DMS153 treated with DMSO at 0.1 percent for 48 hours (cell line): ENCODE measurements around the gene ITSN1.
"Not testable (repeated sequence)": the region's sequence is repeated elsewhere in the genome, so short reads cannot be mapped to it uniquely, and the experiment has no call there.

Experiments used
- DNase-seq: peaks from one replicate; lab custom pipeline; 2025; ENCODE audit not compliant: unreplicated experiment; lab: John Stamatoyannopoulos, UW

The ITSN1 gene

DNA sequence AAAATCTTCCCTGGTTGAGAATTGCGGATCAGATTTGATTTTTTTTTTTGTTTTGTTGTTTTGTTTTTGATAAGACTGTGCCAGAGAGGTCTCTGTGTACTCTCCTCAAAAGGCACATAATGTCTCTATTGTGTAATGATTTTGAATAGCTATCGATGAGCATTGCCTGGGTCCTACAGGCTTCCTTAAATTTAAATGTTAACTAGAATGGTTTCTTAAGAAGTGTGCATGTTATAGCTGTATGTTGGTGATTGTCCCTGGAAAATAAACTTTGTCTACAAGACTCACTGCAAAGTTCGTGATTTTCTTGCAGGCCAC is 121.2 kb downstream of the ITSN1 start:
- DNase-seq = no peak

DNA sequence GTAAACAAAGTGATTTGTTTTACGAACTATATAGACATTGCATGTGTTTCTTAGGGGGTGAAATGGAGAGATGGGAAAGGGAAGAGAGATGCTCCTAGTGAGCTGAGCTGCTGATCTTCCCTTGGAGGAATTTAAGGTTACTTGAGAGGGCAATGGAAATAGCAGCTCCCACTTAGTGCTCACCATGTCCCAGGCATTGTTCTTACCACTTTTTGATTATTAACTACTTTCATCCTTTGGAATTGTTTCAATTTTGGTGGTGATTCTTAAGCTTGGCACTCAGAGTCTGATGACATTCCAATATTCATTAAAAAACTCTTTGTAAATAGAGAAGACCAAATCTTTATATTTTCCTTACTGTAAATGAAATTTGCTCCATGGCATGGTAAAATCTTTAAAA is 124.9 kb downstream of the ITSN1 start:
- DNase-seq = no peak

DNA sequence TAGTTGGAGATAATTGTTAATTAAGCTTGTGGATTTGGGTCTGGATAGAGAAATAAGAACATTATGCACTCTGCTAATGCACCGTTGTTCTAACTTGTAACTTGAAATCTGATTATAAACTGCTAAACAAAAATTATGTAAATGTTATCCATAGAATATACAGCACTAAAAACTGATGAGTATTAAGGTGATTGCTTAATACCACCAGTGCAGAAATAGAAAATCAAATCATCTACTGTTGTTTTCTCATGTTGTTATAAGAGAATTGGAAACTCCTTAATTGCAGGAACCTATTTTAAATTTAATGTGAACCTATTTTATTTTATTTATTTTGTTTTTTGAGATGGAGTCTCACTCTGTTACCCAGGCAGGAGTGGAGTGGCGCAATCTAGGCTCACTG is 125.7 kb downstream of the ITSN1 start:
- no peak for DNase-seq

DNA sequence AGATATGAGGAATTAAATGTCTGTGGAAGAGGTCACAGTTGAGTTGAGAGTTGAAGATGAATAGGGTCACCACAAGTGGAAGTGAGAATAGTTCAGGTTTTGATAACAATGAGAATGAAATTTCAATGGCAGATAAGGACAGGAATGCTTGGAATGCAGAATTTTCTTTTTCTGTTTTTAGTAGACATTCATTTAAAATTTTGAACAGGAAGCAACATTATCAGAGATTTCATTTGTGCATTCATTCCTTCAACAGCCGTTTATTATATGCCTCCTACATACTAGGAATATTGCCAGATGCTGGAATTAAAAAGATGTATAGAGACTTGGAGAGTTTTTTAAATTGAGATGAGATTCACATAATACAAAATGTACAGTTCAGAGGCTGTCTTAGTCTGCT is 126.8 kb downstream of the ITSN1 start:
- no peak for DNase-seq

DNA sequence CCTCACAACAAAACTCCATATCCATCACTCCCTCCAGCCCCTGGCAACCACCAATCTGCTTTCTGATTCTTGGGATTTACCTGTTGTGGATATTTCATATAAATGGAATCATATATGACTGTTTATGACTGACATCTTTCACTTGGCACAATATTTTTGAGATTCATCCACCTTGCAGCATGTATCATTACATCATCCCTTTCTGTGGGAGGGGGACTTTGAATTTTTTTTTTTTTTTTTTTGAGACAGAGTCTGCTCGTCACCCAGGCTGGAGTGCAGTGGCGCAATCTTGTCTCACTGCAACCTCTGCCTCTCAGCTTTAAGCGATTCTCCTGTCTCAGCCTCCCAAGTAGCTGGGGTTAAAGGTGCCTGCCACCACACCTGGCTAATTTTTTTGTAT is 128.2 kb downstream of the ITSN1 start:
- no peak for DNase-seq

DNA sequence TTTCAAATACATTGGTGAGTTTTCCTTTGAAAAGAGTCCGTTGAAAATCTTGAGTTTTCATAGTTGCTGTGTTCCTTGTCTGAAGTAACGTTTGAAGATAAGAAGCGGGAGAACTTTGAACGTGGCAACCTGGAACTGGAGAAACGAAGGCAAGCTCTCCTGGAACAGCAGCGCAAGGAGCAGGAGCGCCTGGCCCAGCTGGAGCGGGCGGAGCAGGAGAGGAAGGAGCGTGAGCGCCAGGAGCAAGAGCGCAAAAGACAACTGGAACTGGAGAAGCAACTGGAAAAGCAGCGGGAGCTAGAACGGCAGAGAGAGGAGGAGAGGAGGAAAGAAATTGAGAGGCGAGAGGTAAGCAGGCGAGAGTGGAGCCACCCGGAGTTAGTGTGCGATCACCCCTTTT is 129.7 kb downstream of the ITSN1 start:
- DNase-seq = no peak

DNA sequence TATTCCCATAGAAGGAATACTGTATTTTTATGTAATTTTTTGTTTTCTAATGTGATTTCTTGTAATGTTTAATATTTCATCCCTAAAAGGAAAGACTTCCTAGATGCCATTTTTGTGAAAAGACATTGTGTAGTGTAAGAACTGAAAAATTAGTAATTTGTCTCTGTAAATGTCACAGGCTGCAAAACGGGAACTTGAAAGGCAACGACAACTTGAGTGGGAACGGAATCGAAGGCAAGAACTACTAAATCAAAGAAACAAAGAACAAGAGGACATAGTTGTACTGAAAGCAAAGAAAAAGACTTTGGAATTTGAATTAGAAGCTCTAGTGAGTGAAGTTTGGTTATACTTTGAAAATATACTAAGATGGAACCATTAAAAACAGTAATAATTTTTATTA is 132.2 kb downstream of the ITSN1 start:
- no peak for DNase-seq

DNA sequence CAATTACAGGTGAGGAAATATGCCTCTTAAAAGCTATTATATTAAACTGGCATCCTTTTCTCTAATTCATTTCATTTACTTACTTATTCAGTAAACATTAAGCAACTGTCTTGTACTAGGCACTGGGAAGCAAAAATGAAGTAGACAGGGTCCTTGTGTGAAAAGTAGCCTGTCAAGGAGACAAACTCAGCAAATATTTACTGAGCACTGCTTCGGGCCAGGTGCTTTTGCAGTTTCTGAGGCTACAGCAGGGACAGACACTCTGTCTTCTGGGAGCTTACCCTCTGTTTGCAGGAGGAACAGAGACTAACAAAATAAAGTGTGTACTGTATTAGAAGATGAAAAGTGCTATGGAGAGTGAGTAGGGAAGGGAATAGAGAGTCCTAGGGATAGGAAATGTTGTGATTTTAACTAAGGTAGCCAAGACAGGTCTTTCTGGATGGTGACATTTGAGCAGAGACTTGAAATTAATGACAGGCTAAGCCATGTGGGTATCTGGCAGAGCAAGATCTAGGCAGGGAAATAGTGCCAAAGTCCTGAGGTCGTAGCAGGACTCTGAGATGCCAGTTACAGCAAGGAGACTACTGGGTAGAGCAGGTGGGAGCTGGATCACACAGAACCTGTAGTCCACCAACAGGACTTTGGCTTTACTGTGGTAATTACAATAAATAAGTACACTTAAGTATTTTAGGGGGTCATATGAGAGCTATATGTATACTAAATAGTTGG is 133.0 kb downstream of the ITSN1 start:
- no peak for DNase-seq

DNA sequence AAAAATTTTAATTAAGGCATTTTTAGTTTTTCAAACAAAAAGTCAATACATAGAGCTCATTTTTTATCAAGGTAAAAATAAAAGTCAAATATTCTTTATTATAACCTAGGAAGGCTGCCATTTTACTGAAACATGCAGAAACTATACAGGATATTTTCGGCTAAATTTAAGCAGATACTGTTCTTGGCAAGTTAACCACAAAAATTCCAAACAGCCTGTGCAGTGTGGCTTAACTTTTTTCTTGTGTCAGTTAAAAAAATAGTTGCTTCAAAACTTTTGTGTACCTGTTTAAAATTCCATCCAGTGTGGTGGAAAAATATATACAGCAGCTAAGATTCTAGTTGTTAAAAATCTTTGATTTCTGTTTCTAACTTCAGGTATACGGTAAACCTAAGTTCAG is 138.3 kb downstream of the ITSN1 start:
- DNase-seq = no peak

DNA sequence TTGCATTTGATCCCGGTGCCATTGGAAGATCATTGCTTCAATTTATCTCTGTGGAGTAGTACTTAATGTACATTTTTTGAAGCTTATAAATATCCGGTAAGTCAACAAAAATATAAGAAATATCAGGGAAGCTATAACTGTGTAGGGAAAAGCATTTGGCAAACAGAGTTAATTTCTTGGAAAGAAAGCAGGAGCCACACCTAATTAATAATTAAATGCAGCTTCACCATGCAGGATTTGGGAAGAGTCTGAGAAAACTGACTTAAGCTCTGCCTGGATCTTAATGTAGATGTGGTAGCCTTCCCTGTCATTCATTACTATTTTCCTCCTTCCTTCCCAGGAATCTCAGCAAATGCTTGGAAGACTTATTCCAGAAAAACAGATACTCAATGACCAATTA is 138.8 kb downstream of the ITSN1 start:
- no peak for DNase-seq

DNA sequence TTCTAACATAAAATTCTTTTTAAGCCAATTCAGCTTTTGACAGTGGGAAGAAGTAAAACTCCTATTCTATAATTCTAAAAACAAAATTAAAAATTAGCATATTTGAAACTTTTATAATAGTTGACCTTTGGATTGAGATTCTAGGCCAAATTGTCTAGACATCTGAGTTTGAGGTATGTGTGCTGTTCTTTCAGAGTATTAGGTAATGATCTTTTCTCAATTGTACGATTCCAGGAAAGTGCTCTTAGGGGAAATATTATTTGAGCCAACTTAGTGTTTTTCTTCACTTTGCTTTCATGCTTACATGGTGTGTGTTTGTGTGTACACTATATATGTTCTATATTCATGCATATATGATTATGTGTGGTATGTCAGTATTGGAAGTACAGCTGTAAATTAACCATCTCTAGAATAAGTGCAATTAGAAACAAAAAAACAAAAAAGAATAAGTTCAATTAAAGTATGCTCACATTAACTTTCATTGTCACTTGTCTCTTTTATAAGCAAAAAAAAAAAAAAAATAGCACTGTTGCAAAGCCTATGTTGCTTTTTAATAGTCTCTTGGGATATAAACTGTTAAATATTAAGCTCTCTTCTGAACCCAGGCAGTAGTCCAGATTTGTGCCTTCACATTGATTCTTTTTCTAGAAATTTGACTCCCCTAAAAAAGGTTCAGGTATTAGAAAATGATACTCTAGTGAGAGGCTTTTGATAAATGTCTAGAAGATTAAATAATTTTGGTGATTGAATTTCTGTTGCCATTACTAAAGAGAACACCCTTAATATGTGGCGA is 141.1 kb downstream of the ITSN1 start:
- no peak for DNase-seq

DNA sequence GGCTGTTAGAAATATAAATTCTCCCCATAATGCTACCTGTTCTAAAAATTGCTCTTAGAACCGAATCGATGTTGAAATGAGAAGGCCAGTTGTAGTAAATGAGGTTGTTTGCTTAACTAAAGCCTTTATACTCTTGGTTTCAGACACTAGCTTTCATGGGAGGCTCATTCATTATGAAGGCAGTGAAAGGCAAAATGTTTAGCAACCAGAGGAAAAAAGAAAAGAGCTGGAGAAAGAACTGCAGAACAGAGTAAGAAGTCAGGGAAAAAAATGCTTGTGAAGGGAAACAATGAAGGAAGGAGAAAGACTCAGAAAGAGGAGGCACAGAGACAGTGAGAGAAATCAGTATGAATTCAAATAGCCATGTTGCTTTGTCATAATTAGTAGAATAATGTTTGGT is 145.1 kb downstream of the ITSN1 start:
- DNase-seq = no peak

DNA sequence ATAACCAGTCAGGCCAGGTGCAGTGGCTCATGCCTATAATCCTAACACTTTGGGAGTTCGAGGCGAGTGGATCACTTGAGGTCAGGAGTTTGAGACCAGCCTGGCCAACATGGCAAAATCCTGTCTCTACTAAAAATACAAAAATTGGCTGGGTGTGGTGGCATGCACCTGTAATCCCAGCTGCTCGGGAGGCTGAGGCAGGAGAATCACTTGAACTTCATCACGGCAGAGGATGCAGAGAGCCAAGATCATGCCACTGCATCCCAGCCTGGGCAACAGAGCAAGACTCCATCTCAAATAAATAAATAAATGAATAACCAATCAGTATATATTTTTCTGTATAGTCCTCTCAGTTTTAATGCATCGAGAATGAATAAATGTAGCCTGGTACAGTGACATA is 146.1 kb downstream of the ITSN1 start:
- DNase-seq = not testable (repeated sequence)

DNA sequence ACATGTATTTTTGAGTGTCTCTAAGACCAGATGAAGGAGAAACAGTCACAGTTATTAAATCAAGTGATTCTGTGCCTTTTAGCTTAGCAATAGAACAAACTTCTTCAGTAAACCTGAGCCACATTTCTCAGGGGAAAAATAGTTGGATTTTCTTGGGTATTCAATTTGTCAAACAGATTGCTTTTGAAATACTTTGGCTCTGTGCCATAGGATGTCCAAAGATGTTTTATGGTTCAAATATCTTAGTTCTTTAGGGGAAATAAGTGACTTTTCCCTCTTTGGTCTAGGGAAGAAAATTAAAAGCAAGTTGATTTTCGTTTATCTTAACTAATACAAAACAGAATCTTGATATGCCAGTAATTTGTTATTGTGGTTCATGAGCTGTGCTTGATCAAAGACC is 147.4 kb downstream of the ITSN1 start:
- no peak for DNase-seq

DNA sequence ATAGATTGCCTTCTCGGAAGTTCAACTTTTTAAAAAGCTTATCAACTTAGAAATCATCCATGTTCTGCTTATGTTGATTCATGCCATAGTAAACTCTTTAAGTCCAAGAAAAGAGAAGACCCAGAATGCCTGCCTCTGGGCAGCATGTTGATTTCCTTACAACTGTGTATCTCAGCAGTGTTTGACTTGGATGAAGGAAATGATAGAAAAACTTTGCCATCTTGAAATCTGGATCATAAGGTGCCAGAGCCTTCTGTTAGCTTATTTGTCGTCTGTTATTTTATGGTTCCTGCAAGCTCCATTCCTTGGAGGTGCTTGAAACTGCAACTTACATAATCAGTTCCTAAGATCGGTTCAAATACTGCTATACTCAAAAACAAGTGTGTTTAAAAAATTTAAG is 148.8 kb downstream of the ITSN1 start:
- DNase-seq = no peak

DNA sequence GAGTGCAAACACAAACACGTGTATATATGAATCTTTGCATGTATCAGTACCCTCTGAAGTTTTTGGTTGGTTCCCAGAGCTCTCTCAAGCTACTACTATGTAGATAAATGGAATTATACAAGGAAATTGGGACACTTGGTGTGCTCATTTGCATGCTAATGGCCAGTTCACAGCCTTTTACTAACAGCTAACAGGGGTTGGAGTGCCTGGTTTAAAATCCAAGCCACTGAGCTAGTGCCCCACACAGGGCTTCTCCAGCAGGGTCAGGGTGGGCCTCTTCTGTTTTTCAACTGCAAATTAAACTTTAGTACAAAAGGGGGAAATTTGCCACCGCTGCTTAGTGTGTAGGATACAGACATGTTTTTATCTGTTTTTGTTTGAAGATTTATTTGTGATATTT is 152.3 kb downstream of the ITSN1 start:
- DNase-seq = no peak

DNA sequence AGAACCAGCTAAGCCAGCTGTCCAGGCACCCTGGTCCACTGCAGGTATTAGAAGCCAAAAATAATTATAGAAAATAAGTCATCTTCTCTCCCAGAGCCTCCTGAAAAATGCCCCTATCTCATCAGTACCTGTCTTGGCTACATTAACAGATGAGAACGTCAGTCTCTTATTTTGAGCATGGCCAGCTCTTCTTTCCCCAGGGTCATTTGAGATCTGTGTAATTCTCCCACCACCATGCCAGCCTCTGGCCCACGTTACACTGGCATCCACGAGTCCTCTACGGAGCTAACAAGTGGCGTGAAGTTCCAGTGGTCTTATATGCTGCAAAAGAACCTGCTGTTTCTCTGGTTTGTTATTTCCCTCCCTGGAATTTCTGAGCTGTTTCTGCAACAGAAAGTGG is 155.3 kb downstream of the ITSN1 start:
- DNase-seq = no peak

DNA sequence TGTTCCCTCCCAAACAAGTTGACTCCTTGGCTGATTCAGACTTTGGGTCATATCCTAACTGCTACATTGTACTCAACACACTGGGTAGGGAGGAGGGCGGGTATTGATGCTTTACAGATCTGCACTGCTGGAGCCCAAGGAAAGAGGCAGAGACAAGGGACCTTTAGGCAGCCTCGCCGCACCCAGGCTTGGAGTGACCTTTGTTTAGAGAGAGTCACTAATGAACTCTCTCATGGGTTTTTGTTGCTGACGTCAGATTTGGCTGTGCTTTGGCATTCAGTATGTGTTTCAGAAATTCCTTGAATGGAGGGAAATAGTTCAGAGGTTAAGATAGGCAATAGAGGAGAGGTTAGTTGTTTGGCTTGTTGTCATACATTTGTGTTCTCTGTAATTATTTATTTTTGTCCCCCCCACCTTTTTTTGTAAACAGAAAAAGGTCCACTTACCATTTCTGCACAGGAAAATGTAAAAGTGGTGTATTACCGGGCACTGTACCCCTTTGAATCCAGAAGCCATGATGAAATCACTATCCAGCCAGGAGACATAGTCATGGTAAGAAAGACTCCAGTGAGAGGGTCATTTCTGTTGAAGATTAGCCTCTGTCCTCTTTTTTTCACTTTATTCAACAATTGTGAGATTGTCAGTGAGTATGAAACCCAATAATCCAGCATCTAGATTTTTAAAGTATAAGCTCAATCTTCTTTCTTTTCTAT is 157.2 kb downstream of the ITSN1 start:
- DNase-seq = no peak

DNA sequence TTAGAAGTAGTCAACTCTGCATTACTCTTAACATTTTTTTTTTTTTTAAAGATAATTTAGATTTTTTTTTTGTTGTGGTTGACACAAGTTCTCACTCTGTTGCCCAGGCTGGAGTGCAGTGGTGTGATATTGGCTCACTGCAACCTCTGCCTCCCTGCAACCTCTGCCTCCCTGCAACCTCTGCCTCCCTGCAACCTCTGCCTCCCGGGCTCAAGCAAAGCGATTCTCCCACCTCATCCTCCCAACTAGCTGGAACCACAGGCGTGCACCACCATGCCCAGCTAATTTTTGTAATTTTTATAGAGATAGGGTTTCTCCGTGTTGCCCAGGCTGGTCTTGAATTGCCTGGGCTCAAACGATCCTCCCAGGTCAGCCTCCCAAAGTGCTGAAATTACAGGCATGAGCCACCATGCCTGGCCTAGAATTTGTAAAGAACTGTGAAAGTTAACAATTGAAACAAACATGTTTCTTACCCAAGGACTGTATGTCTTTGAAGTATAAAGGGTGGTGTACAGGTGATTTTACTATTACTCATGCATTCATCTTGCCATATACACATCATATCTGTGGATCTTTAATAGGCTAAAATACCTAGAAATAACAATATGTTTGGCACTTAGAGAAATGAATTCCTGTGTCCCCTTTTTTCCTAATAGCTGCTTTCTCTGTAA is 158.6 kb downstream of the ITSN1 start:
- DNase-seq = no peak

DNA sequence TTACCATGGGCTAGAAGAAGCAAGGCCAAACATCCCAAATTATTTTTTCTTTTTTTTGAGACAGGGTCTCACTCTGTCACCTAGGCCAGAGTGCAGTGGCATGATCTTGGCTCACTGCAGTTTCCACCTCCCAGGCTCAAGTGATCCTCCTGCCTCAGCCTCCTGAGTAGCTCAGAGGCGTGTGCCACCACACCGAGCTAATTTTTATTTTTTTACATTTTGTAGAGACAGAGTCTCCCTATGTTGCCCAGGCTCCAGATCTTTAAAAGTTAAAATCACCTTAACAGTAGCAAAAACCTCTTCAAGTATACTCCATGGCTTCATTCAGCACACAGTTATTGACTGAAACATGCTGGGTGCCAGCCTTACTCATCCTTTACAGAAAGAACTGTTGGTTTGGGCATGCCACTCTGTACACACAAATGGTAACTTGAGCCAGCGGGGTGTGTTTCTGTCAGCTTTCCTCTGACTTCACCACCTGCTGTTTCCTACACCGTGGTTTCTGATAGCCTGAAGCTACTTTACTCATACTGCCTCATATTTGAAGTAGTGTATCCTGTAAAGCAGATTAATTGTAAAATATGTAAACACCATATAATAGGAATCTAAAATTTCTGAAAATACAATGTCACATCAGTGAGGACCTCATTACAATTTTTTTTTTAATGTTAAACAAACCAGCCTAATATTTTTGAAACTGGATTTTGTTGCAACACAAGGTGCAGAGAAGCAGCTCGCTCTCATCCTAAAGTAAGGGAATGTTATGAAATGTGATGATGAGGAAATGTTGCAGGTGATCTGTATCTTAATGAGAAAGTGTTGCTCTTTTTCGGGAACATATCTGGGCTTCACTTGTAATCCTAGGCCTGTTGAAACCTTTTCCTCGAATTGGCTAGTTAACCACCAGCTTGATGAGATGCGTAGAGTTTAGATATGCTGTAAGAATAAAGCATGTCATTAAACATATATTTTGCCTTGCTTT is 159.4 kb downstream of the ITSN1 start:
- peak; percentile 94 for DNase-seq

DNA sequence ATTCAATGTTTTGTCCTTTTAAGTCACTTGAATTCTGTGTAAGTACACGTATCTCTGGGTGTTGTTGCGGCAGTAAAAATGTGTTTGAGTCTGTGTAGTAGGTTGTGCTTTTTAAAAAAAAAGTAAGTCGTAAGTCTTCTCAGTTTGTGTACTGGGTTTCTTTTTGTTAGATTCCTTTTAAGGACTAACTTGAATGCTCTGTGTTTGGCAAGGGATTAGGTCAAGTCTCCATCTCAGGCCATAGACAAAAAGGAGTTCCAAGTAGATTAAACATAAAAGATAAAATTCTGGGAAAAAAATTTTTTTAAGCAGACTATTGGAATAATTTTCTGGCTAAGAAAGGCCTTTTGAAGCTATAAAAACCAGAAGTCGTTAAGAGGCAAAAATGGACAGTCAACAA is 160.2 kb downstream of the ITSN1 start:
- no peak for DNase-seq
